Stomach (tissue), 9 donors: Measurements from ENCODE around the gene HSCB. TPM values are rescaled to one million over a fixed set of nuclear protein-coding genes. Genes with fewer than 3 reads are reported as not detected.
"Not testable (repeated sequence)": the region's sequence is repeated elsewhere in the genome, so short reads cannot be mapped to it uniquely, and the experiment has no call there.

Experiments
- DNase-seq, 2 donors: peaks; one replicate each; pipeline versions ENCODE4 v3.0.0 to v3.0.0-alpha.2; 2013 to 2019
- H3K27ac ChIP-seq, 5 donors: fragments of 200-600 bp in 4 of 5; sonication (generic) in 4 of 5; one replicate each; pipeline ENCODE4 v1.5.1; 2013 to 2019; ENCODE audit warnings: mild to moderate bottlenecking in 1 of 5, moderate library complexity in 1 of 5
- H3K27me3 ChIP-seq, 3 donors: fragments of 200-600 bp; sonication (generic); one replicate each; pipeline ENCODE4 v1.5.1; 2017 to 2019; ENCODE audit warnings: mixed run types in 1 of 3
- H3K36me3 ChIP-seq, 4 donors: fragments of 200-600 bp; sonication (generic); 1 replicate in 3 of 4; 2 replicates in 1 of 4; pipeline ENCODE4 v1.5.1; 2016 to 2019
- H3K4me1 ChIP-seq, 4 donors: fragments of 200-600 bp; sonication (generic); one replicate each; pipeline ENCODE4 v1.5.1; 2016 to 2019
- H3K4me3 ChIP-seq, 4 donors: fragments of 200-600 bp; sonication (generic) in 3 of 4; one replicate each; pipeline ENCODE4 v1.5.1; 2016 to 2019; ENCODE audit warnings: mild to moderate bottlenecking in 1 of 4
- H3K9me3 ChIP-seq, 4 donors: fragments of 200-600 bp; sonication (generic); one replicate each; pipeline ENCODE4 v1.5.1; 2016 to 2019
- EP300 ChIP-seq: sonication (generic); formaldehyde crosslinking; IDR thresholded peaks from one replicate; pipeline ENCODE4 v1.6.1; 2017; ENCODE audit warnings: antibody characterized with exemption
- POLR2A ChIP-seq, 4 donors: fragments of 450-650 bp; IDR thresholded peaks; one replicate each; pipeline ENCODE4 v1.6.1; 2016; ENCODE audit warnings: antibody characterized with exemption in 4 of 4, control low read depth in 2 of 4, mild to moderate bottlenecking in 1 of 4, moderate library complexity in 1 of 4
- POLR2AphosphoS5 ChIP-seq, 3 donors: sonication (generic); formaldehyde crosslinking; IDR thresholded peaks; one replicate each; pipeline ENCODE4 v1.6.1; 2016; ENCODE audit warnings: antibody characterized with exemption in 3 of 3
- WGBS, 5 donors: extraction: QIAGEN DNeasy Blood & Tissue Kit in 3 of 5; methylation state at CpG; one replicate each; pipeline versions ENCODE4 v1.1.5 to v1.1.7; 2013 to 2018; 5-methylcytosine and 5-hydroxymethylcytosine counted together
- intact Hi-C: fragments of 100-400 bp; cut with DNase I; formaldehyde crosslinking; loops from one replicate; pipeline ENCODE4 v1.15.1; 2023; ENCODE audit warnings: low total_unique reads
- polyA plus RNA-seq, 3 donors: library from polyadenylated mRNA; stranded (reverse); fragments of 200-250 nt; gene quantifications; one replicate each; pipeline ENCODE4 v1.2.3, GENCODE V29; 2013
- total RNA-seq, 5 donors: library from RNA; depleted of rRNA; stranded (reverse); fragments of >200 nt; gene quantifications; one replicate each; pipeline versions ENCODE4 v1.1.0 to v1.2.3, GENCODE V29; 2014 to 2016
- TF ChIP-seq, protein P1 (sequence below), 7 experiments: fragments of 450-650 bp in 4 of 7; fragments of 200-600 bp in 3 of 7; sonication (generic) in 3 of 7; IDR thresholded peaks; one replicate each; pipeline ENCODE4 v1.5.1; 2016 to 2019; ENCODE audit warnings: antibody characterized with exemption in 7 of 7, control low read depth in 2 of 7, mild to moderate bottlenecking in 1 of 7
- donor health status: healthy with polysubstance abuse.
- donor health status: Bipolar disorder and iron deficiency.
- donor health status: healthy.

The HSCB gene
- total and polyA plus RNA-seq, 8 donors, result 4.0 to 39.7 (median 26.0) TPM; not detected in 1

DNA sequence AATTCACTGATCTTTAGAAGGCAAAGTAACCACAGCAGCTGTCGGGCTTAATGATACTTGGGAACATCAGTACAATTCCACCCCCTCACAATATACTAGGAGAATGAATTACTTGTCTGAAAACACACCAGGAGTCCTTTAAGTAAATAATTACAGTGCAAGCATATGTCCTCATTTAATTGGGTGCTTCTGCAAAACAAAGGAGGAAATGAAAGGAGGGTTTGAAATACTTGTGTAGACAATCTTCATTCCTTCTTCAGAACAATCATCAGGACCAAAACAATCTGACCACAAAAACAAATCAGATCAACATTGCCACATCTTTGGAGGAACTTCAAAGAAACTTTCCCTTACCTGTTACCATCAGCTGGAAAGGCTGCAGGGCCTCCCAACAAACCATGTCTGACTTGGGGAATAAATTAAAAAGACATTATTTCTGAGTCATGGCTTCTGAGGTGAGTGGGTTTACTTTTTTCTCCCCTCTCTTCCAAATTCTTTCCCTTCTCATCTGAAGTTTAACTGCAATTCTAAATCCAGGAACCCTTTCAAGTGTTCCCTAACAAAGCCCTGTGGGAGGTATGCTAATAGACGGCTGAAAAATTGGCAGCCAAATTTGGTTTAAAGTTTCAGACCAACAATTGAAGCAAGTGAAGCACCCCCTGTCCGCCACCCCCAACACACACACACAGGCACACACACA lies 18.2 kb downstream of the HSCB start:
- H3K27me3 ChIP-seq, result no peaks in the 10 kb centered on the region
- H3K4me3 ChIP-seq, result no peak overlapping the region
- TF ChIP-seq POLR2AphosphoS5 (IDR thresholded peaks at IDR 0.05) (no peak), POLR2A (IDR thresholded peaks at IDR 0.05) (no peak), EP300 (no peak)
- TF ChIP-seq, protein P1, sequence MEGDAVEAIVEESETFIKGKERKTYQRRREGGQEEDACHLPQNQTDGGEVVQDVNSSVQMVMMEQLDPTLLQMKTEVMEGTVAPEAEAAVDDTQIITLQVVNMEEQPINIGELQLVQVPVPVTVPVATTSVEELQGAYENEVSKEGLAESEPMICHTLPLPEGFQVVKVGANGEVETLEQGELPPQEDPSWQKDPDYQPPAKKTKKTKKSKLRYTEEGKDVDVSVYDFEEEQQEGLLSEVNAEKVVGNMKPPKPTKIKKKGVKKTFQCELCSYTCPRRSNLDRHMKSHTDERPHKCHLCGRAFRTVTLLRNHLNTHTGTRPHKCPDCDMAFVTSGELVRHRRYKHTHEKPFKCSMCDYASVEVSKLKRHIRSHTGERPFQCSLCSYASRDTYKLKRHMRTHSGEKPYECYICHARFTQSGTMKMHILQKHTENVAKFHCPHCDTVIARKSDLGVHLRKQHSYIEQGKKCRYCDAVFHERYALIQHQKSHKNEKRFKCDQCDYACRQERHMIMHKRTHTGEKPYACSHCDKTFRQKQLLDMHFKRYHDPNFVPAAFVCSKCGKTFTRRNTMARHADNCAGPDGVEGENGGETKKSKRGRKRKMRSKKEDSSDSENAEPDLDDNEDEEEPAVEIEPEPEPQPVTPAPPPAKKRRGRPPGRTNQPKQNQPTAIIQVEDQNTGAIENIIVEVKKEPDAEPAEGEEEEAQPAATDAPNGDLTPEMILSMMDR (IDR thresholded peaks at IDR 0.05), result no peak
- intact Hi-C loops, result no loop called here
- no peak for DNase-seq
- H3K9me3 ChIP-seq, result no peaks in the 10 kb centered on the region
- H3K27ac ChIP-seq, result no peak overlapping the region
- H3K36me3 ChIP-seq, result peaks cover 0 to 8% (median 3%) of the 10 kb centered on the region in 4 donors
- 57 to 73% (median 60%) methylated on average over 3 of the region's 3 CpGs for WGBS, 5 donors
- H3K4me1 ChIP-seq, result no peaks in the 10 kb centered on the region

DNA sequence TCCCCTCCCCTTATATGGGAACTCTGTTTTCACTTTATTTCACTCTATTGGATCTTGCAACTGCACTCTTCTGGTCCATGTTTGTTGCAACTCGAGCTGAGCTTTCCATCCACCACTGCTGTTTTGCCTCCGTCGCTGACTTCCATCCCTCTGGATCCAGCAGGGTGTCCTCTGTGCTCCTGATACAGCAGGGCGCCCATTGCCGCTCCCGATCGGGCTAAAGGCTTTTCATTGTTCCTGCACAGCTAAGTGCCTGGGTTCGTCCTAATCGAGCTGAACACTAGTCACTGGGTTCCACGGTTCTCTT lies 19.6 kb downstream of the HSCB start:
- 95 to 97% (median 96%) methylated on average over 10 of the region's 10 CpGs for WGBS, 5 donors
- H3K4me3 ChIP-seq, result no peak overlapping the region
- intact Hi-C loops, result no loop called here
- no peak for DNase-seq
- H3K27ac ChIP-seq, result no peak overlapping the region
- H3K36me3 ChIP-seq, result peaks cover 0 to 8% (median 3%) of the 10 kb centered on the region in 4 donors
- H3K4me1 ChIP-seq, result no peaks in the 10 kb centered on the region
- H3K27me3 ChIP-seq, result no peaks in the 10 kb centered on the region
- H3K9me3 ChIP-seq, result no peaks in the 10 kb centered on the region
- TF ChIP-seq, protein P1 (IDR thresholded peaks at IDR 0.05), result no peak
- TF ChIP-seq EP300, result no peak
- TF ChIP-seq POLR2AphosphoS5 (IDR thresholded peaks at IDR 0.05), result no peak
- TF ChIP-seq POLR2A (IDR thresholded peaks at IDR 0.05), result no peak

DNA sequence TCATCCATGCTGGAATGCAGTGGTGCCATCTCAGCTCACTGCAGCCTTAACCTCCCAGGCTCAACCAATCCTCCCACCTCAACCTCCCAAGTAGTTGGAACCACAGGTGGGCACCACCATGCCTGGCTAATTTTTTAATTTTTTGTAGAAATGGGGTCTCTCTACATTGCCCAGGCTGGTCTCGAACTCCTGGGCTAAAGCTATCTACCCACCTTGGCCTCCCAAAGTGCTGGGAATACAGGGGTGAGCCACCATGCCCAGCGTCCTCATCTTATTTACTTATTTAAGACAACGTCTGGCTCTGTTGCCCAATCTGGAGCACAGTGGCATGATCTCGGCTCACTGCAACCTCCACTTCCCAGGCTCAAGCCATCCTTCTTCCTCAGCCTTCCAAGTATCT lies 20.2 kb downstream of the HSCB start:
- H3K4me1 ChIP-seq, DNase-seq, H3K4me3 ChIP-seq, H3K27ac ChIP-seq, H3K27me3 ChIP-seq, H3K9me3 ChIP-seq, H3K36me3 ChIP-seq, intact Hi-C loops: not testable (repeated sequence)
- WGBS, 5 donors, result 83 to 93% (median 92%) methylated on average over 4 of the region's 4 CpGs

DNA sequence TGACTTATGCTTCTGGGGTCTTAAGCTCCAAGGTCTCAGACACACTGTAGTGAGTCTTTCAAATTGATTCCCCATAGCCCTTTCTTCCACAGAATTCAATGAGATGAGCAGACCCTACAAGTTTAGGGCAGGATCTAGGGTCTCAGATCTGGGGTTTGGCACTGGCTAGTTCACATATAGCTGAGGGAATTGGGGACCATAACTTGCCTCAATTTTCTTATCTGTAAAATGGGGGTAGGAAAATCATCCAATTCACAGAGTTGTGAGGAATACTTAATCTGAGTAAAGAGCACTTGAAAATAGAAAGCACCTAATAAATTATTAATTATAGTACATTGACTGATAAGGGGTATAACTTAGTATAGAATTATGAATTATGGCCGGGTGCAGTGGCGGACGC lies 24.8 kb downstream of the HSCB start:
- no peak overlapping the region for H3K4me3 ChIP-seq
- WGBS, 5 donors, result 78 to 97% (median 95%) methylated on average over 3 of the region's 3 CpGs
- intact Hi-C loops, result no loop called here

More for the DNA sequence above, 24.8 kb downstream of the HSCB start:
- no peaks in the 10 kb centered on the region for H3K27me3 ChIP-seq
- H3K27ac ChIP-seq, result no peak overlapping the region
- no peak for DNase-seq
- TF ChIP-seq POLR2A (IDR thresholded peaks at IDR 0.05) (no peak), POLR2AphosphoS5 (IDR thresholded peaks at IDR 0.05) (no peak), EP300 (no peak)
- TF ChIP-seq, protein P1 (IDR thresholded peaks at IDR 0.05), result no peak
- H3K36me3 ChIP-seq, result no peaks in the 10 kb centered on the region
- H3K4me1 ChIP-seq, result peaks cover 0 to 2% (median under 1%) of the 10 kb centered on the region in 4 donors
- no peaks in the 10 kb centered on the region for H3K9me3 ChIP-seq
